HK-2 (cell line): Measurements from ENCODE around the gene GRIN2A.

Experiments used
- DNase-seq: peaks from one replicate; pipeline ENCODE4 v3.0.0-alpha.2; 2018; ENCODE audit not compliant: unreplicated experiment

Gene GRIN2A

GRCh38 chr16:9821331-9821730 lies 360.9 kb downstream of the GRIN2A start:
- no peak for DNase-seq

GRCh38 chr16:9820476-9821246 lies 361.6 kb downstream of the GRIN2A start:
- no peak for DNase-seq

- no peak for DNase-seq
These were observed 363.5 kb downstream of the GRIN2A start for GRCh38 chr16:9818702-9819101.

DNA sequence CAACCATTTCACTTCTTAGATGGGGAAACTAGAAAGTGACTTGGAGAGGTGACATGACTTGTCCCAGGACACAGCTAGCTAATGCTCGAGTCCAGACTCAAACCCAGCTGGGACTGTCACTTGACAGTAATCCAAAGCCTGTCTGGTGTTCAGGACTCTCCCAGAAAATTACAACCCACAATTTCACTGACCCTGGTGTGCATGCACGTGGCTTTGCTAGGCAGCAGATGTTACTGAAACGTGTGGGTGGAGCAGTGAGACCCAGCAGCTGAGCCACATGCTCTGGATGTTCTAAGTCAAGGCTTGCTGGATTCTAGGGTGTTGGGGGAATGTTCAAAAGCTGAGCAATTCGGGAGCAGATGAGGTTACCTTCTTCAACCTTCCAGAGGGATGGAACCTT lies 364.6 kb downstream of the GRIN2A start:
- DNase-seq: no peak

- no peak for DNase-seq
These were observed 365.6 kb downstream of the GRIN2A start for GRCh38 chr16:9816644-9817043.

DNA sequence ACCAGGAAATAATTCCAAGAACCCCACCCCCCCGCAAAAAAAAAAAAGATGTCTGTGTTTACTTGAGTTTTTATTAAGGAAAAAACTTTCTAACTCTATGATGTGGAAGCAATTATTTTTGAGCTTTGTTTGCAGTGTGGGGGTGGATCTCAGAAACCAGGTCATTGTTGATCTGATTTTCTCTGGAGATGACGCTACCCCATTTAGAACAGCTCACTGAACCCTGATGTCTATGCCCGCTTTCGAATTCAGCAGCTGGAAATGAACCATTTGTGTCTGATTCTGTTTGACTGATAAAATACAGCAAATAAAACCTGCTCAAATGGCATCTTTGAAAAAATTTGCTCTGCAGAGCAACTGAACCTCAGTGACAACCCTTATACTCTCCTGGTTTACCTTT lies 368.6 kb downstream of the GRIN2A start:
- DNase-seq: no peak

GRCh38 chr16:9808210-9808609 lies 374.0 kb downstream of the GRIN2A start:
- DNase-seq: no peak

GRCh38 chr16:9807302-9807701 lies 374.9 kb downstream of the GRIN2A start:
- no peak for DNase-seq

DNA sequence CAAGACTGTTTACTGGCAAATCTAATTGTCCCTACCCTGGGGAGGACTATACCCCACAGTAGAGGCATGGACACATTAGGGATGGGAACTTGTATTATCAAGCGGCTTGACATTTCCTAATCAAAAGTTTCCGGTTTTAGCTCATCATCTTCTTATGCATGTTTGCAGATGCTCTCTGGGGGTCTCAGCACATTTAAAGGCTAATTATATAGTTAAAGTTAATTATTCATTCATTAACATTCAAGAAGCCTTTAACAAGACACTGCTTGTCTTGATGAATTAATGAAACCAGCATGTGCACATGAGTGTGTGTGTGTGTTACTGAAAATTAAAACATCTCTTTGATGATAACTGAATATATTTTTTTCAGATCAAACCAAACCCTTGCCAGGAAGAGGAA lies 377.1 kb downstream of the GRIN2A start:
- no peak for DNase-seq

GRCh38 chr16:9802160-9802559 lies 380.1 kb downstream of the GRIN2A start:
- DNase-seq: no peak

DNA sequence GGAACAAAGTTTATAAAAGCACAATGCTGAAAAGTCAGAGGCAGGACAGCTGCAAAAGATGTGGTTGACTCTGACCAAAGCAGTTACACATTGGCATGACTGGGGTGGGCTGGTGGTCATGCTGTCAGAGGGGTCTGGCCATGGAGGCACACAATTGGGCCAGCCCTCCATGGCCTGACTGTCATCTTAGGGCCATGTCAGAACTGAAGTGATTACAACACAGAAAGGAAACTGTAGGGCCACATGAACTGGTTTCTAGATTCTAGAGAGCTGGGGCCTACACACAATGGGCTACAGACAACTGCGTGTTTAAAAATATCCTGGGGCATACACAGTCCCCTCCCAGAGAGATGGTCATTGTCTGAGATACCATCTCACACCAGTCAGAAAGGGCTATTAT lies 380.6 kb downstream of the GRIN2A start:
- DNase-seq: no peak

GRCh38 chr16:9800186-9800738 lies 382.0 kb downstream of the GRIN2A start:
- DNase-seq: no peak

GRCh38 chr16:9798952-9799580 lies 383.2 kb downstream of the GRIN2A start:
- DNase-seq: no peak

GRCh38 chr16:9798474-9798873 lies 383.8 kb downstream of the GRIN2A start:
- no peak for DNase-seq

DNA sequence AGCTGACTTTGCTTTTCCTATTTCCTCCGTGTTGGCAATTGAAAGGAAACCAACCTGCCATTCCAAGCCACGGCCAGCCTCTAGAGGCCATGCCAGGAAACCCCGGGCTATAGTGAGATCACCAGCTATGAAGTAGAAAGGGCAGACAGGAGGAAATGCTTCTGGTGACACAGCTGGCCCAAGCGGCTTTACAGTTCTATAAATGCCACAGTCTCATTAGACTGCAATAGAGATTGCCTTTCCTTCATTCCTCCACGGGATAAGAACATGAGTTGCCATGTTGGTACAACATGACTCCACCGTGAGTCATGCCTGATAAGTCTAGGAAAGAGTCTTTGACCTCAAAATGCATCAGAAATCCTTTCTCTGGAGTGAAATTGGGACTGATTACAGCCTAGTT lies 384.9 kb downstream of the GRIN2A start:
- no peak for DNase-seq

DNA sequence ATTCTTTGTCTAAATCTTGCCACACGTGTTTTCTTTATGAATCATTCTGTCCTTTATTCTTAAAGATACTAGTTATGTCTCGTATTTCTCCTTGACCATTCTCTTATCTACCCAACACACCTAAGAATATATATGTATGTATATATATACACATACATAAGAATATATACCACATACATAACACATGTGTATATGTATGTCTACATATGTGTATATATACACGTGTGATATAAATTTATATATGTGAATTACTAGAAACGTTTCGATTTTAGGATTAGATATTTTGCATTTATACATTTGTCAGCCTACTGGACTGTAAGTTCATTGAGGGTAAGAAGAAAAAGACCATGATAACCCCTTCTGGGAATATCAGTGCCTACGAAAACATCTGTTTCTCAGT lies 388.6 kb downstream of the GRIN2A start:
- DNase-seq: no peak

GRCh38 chr16:9791556-9791955 lies 390.7 kb downstream of the GRIN2A start:
- no peak for DNase-seq

GRCh38 chr16:9790199-9790598 lies 392.0 kb downstream of the GRIN2A start:
- no peak for DNase-seq

DNA sequence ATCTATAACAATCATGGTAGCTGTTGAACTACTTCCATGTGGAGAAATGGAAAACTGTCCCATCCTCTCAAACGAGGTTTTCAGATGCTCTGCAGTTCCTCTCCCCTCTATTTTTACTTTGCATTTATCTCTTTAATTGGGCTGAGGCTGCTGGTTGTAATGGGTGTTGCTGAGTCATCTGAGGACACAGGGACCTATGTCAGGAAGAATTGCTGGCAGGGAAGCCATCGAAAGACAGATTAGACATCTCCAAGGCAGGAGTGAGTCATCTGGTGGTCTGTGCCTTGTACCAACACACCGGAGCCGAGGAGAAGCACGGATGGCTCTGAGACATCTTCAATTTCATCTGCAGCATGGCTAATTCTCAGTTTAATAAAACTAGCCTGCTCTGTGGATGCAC lies 394.5 kb downstream of the GRIN2A start:
- no peak for DNase-seq

DNA sequence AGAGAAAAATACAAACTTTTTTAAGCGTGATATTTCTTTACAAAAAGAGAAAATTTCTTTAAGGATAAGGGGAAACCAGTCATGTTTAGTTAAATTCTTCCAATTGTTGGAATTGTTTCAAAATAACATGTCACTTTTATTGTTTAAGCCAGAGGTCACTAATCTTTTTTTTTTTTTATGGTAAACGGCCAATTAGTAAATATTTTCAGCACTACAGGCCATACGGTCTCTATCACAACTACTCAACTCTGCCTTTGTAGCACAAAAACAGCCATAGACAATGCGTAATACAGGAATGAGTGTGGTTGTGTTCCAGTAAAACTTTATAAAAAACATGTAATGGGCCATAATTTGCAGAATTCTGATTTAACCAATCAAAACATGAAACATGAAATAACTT lies 401.4 kb downstream of the GRIN2A start:
- no peak for DNase-seq

DNA sequence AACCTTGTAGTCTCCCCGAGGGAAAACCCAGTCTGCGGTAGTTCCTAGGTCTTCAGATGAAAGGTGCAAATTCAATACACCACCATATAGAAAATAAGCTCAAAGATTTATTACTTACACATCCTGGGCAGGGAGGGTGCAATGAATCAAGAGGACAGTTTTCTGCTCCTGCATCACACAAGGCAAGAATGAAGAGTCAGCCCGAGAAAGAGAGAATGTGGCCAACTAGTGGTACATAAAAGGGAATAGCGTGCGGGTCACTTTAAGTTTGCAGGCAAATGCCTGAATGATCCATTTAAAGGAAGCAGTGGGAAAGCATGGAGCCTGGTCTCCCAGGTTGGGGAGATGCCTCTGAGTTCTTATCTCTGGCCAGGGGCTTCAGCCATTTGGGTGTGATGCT lies 403.4 kb downstream of the GRIN2A start:
- DNase-seq: no peak

DNA sequence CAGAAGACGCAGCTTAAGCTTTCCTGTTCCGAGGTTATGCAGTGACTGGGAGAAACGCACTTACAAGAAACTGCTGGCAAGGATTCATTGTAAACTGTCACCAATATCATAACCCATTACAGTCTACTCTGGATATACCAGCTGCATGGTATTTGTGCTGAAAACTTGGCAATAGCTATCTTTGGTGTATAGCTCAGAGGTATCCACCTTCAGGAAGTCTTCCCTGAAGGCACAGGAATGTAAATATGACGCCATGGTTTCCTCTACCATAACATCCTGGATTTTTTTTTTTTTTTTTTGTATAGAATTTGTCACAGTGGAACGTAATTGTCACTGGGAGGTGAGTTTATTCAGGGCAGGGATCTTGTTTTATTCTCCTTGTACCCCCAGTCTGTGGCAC lies 406.2 kb downstream of the GRIN2A start:
- DNase-seq: no peak

DNA sequence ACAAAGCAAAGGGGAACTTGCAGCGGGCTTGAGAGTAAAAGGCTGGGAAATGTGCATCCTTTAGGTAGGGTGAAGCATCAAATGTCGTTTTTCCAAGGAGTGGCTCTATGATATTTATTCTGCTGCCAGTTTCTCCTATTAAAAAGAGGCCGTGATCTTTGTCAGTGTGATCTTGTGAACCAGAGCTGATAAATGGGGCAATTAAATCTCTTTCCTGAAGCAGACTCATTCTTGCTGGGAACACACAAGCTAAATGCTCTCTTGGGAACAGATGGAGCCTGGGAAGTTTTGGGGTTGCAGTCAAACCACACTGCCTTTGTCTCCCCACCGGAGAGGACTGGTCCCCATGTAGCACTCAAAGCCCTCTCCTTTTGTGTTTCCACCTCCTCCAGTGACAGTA lies 408.9 kb downstream of the GRIN2A start:
- DNase-seq: no peak
